VCaP (cell line): Measurements from ENCODE around the gene ABHD12.

ENCODE experiments used
- H3K27ac ChIP-seq: fragments of 450-650 bp; 2 replicates; pipeline ENCODE4 v1.5.1; 2017
- TF ChIP-seq, protein P1 (sequence below): fragments of 450-650 bp; conservative IDR thresholded peaks from 2 replicates; pipeline ENCODE4 v1.5.1; 2017; ENCODE audit warnings: mild to moderate bottlenecking, moderate library complexity

The ABHD12 gene

DNA sequence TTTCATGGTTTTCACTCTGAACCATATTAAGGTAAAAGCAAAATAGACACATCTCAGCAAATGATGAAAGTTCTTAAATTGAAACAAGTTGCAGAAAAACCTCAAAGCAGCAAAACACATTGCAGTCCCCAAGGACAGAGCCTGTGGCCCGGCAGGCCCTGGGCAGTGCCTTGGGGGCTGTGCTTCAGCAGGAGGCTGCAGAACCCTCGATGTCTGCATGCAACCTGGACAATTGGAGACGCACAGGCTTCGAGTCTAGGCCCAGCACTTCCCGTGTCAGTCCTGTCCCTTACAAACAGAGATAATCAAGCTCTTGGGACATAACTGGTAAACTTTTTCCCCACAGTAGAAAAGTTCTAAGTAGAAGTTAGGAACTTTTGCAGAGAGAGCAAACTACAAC, 133.5 kb downstream of the ABHD12 start:
- 0 out of 2 replicates have a peak overlapping the region, but pooled peaks have one; percentile 11 for H3K27ac ChIP-seq
- TF ChIP-seq, protein P1, sequence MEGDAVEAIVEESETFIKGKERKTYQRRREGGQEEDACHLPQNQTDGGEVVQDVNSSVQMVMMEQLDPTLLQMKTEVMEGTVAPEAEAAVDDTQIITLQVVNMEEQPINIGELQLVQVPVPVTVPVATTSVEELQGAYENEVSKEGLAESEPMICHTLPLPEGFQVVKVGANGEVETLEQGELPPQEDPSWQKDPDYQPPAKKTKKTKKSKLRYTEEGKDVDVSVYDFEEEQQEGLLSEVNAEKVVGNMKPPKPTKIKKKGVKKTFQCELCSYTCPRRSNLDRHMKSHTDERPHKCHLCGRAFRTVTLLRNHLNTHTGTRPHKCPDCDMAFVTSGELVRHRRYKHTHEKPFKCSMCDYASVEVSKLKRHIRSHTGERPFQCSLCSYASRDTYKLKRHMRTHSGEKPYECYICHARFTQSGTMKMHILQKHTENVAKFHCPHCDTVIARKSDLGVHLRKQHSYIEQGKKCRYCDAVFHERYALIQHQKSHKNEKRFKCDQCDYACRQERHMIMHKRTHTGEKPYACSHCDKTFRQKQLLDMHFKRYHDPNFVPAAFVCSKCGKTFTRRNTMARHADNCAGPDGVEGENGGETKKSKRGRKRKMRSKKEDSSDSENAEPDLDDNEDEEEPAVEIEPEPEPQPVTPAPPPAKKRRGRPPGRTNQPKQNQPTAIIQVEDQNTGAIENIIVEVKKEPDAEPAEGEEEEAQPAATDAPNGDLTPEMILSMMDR = no peak

DNA sequence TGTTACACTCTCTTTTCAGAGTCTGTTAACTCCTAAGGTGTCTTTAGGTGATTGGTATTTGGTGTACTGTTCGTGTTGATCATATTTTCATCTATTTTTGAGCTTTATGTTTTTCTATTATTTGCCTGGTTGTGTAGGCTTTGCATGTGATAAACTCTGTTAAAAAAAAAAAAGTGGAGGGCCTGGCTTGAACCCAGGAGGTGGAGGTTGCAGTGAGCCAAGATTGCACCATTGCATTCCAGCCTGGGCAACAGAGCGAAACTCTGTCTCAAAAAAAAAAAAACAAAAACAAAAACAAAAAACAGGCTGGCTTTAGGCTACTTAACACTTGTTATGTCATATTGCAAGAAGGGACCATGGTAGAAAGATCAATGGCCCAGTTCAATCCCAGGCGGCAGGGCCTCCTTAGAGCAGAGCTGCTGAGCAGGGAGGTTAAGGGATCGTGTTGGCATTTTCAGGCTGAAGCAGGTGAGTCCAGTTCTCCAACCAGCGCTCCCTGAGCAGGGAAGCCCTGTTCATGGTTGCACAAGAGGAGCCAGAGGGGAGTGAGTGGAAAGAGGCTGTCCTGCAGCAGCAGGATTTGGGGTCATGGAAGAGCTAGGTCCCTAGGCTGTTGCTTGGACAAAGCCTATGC, 134.3 kb downstream of the ABHD12 start:
- 0 out of 2 replicates have a peak overlapping the region, but pooled peaks have one; percentile 11 for H3K27ac ChIP-seq
- TF ChIP-seq, protein P1 = no peak

DNA sequence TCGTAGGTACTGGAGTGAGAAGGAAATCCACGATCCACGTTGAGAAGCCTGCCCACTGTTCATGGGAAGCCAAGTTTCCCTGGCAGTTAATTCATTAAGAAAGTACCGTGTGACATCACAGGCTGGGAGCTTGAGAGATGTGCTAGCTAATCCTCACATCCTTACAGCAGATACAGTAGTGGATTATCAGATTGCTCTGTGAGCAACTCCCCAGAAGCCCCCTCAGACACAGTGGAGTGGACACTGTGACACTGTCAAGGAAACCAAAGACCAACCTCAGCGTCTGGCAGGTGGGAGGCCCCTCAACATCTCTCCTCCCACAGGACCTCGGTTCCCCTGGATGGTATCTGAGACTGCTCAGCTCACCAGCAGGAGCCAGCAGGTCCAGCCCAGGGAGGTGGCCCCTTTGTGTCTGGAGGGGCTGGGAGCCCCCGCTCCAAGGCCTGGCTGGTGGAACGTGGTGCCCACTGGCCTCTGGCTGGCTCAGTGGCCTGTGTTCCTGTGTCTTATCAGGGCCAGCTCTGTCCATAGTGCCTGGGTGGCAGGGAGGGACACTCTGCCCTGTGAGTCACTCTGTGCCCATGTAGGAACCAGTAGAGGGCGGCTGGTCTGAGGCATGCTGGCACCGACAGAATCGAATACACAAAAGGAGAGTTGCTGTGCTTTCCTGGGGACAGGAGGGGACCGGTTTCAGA, 135.5 kb downstream of the ABHD12 start:
- no peak overlapping the region for H3K27ac ChIP-seq
- TF ChIP-seq, protein P1 = 0 out of 2 replicates have a peak, but pooled peaks have one; percentile 18

DNA sequence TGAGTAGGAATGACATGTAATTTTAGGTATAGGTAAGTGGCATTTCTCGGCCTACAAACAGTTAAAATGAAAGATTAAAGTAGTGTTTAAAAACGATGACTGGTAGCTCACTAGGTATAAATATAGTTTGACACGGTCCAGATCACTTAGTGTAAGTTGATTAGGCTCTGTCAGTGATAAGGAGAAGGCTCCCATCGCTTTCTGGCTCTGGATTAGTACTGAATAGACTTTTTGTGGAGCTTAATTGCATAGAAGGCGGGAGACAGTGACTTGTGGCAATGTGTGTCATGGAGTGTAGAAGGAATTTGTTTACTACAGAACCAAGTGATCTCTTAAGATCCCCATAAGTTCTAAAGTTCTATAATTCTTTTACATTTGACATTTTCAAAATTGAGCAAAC, 136.1 kb downstream of the ABHD12 start:
- no peak overlapping the region for H3K27ac ChIP-seq
- TF ChIP-seq, protein P1 = no peak

DNA sequence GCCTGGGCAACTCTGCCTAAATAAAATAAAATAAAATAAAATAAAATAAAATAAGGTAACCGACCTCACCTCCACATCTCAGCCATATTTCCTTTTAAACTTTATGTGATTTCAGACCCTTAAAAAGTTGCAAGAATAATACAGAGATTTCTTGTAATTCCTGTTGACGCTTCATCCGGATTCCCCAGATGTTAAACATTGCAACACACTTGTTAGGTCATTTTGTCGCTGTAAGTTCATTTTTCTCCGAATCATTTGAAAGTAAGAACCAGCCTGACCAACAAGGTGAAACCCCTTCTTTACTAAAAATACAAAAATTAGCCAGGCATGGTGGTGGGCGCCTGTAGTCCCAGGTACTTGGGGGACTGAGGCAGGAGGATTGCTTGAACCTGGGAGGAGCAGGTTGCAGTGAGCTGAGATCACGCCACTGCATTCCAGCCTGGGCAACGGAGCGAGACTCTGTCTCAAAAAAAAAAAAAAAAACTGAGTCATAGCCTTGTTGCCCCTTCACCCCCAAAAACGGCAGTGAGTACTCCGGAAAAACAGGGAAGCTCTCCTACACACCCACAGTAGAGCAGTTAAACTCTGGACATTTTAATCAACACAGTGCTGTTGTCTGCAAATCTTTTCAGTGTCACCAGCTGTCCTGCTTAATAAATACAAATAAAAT, 136.9 kb downstream of the ABHD12 start:
- TF ChIP-seq, protein P1 = no peak

DNA sequence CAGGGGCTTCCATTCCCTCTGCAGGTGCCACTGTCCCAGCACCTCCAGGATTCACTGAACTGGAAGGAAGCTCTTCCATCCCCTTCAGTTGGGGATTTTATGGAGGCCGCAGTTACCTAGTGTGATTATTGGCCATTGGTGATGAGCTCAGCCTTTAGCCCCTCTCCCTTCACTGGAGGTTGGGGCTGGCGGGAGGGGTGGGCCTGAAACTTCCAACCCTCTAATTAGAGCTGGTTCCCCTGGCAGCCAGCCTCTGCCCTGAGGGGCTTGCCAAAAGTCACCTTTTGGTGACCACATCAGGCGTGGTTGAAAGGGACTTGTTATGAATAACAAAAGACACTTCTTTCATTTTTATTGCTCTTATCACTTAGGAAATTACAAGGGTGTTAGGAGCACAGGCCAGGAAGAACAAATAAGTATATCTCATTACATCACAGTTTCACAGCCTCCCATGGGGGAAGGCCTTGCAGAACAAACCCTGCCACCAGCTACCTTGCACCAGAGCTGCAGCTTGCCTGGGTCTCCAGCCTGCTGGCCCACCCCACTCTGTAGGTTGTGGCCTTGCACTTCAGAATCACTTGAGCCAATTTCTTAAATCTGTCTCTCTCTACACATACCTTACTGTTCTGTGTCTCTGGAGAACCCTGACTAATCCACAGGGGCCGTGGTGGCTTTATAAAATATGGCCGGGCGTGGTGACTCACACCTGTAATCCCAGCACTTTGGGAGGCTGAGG, 137.8 kb downstream of the ABHD12 start:
- TF ChIP-seq, protein P1 = no peak
- H3K27ac ChIP-seq = peak overlapping the region; percentile 62

More for the DNA sequence above, 136.9 kb downstream of the ABHD12 start:
- H3K27ac ChIP-seq = peak overlapping the region; percentile 62

DNA sequence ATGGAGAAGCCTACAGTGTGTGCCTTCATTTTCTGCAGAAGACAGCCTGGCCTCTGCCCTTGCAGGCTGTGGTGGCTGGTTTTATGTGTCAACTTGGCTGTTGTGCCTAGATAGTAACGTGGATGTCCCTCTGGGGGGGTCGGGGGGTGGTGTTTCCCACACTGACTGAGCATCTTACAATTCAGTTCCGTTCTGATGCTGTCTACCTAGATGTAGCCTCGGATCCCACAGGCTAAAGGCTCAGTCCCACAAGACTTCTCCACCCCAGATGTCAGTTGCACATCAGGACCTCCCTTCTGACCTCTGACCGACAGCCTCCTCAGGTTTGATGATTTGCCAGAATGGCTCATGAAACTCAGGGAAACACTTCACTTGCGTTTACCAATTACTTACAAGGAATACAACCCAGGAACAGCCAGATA, 138.4 kb downstream of the ABHD12 start:
- H3K27ac ChIP-seq = peak overlapping the region; percentile 62
- TF ChIP-seq, protein P1 = no peak
